ENCODE measurements around the gene ANKRD62.

GRCh38 chr18:12061685-12062084, 32.0 kb upstream of the ANKRD62 start:
- TF ChIP-seq POLR2A (IDR thresholded peaks at IDR 0.05) = no peak
- TF ChIP-seq, protein P1, sequence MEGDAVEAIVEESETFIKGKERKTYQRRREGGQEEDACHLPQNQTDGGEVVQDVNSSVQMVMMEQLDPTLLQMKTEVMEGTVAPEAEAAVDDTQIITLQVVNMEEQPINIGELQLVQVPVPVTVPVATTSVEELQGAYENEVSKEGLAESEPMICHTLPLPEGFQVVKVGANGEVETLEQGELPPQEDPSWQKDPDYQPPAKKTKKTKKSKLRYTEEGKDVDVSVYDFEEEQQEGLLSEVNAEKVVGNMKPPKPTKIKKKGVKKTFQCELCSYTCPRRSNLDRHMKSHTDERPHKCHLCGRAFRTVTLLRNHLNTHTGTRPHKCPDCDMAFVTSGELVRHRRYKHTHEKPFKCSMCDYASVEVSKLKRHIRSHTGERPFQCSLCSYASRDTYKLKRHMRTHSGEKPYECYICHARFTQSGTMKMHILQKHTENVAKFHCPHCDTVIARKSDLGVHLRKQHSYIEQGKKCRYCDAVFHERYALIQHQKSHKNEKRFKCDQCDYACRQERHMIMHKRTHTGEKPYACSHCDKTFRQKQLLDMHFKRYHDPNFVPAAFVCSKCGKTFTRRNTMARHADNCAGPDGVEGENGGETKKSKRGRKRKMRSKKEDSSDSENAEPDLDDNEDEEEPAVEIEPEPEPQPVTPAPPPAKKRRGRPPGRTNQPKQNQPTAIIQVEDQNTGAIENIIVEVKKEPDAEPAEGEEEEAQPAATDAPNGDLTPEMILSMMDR (IDR thresholded peaks at IDR 0.05) = no peak

All from heart left ventricle (tissue), 13 donors.